HG03558 (cell line): ENCODE measurements around the gene EIF5.
"Not testable (repeated sequence)": the region's sequence is repeated elsewhere in the genome, so short reads cannot be mapped to it uniquely, and the experiment has no call there.

Experiments
- ATAC-seq: cut with Tn5 transposase; IDR thresholded peaks from one replicate; pipeline ENCODE4 v1.9.1; 2021; ENCODE audit warnings: moderate number of reproducible peaks; ENCODE audit not compliant: unreplicated experiment; ENCODE audit errors: extremely low read depth

EIF5 gene

GRCh38 chr14:103332143-103332919 lies 1.7 kb upstream of the EIF5 start:
- ATAC-seq = no peak

GRCh38 chr14:103334644-103335622 lies 896 bp downstream of the EIF5 start:
- ATAC-seq = no peak

GRCh38 chr14:103336191-103336590 lies 2.2 kb downstream of the EIF5 start:
- ATAC-seq = no peak

GRCh38 chr14:103337794-103338193 lies 3.8 kb downstream of the EIF5 start:
- no peak for ATAC-seq

- ATAC-seq = no peak
Measured at GRCh38 chr14:103339561-103339960, 5.5 kb downstream of the EIF5 start.

GRCh38 chr14:103340480-103341212 lies 6.6 kb downstream of the EIF5 start:
- ATAC-seq = no peak

GRCh38 chr14:103341250-103342129 lies 7.5 kb downstream of the EIF5 start:
- no peak for ATAC-seq

- ATAC-seq = no peak
Measured at GRCh38 chr14:103343164-103343879, 9.3 kb downstream of the EIF5 start.

- ATAC-seq = no peak
Measured at GRCh38 chr14:103343905-103344797, 10.1 kb downstream of the EIF5 start.

- ATAC-seq = no peak
Measured at GRCh38 chr14:103346286-103346685, 12.2 kb downstream of the EIF5 start.

GRCh38 chr14:103347091-103347815 lies 13.2 kb downstream of the EIF5 start:
- ATAC-seq = no peak

- no peak for ATAC-seq
Measured at GRCh38 chr14:103348154-103348553, 14.1 kb downstream of the EIF5 start.

GRCh38 chr14:103349982-103350381 lies 15.9 kb downstream of the EIF5 start:
- no peak for ATAC-seq

GRCh38 chr14:103353362-103353761 lies 19.3 kb downstream of the EIF5 start:
- ATAC-seq = no peak

GRCh38 chr14:103354141-103354540 lies 20.1 kb downstream of the EIF5 start:
- no peak for ATAC-seq

GRCh38 chr14:103356024-103356682 lies 22.1 kb downstream of the EIF5 start:
- no peak for ATAC-seq

- ATAC-seq = not testable (repeated sequence)
Measured at GRCh38 chr14:103357552-103357951, 23.5 kb downstream of the EIF5 start.
